GM23338 (cell line): ENCODE results near the gene LOXL4. TPM values are rescaled to one million over a fixed set of nuclear protein-coding genes. Genes with fewer than 3 reads are reported as not detected.

Experiments used
- ATAC-seq: fragments of 200-7000 bp; cut with Tn5 transposase; 3 replicates; pipeline ENCODE4 v1.9.1; 2020
- DNase-seq: peaks from one replicate; pipeline ENCODE4 v3.0.0-alpha.2; 2015; ENCODE audit warnings: low spot score
- H2AFZ ChIP-seq: fragments of 200-600 bp; sonication (generic); 2 replicates; pipeline ENCODE4 v1.8.0; 2016; ENCODE audit warnings: antibody characterized with exemption, mild to moderate bottlenecking, moderate library complexity
- H3F3A ChIP-seq: fragments of 200-600 bp; sonication (generic); replicated peaks from 2 replicates; pipeline ENCODE4 v1.8.0; 2017; ENCODE audit warnings: antibody characterized with exemption, mixed run types, low read depth
- H3K27ac ChIP-seq: fragments of 200-600 bp; sonication (generic); 2 replicates; pipeline ENCODE4 v1.6.1; 2016; ENCODE audit warnings: low read depth
- H3K27me3 ChIP-seq: fragments of 200-600 bp; sonication (generic); 2 replicates; pipeline ENCODE4 v1.8.0; 2016; ENCODE audit warnings: mild to moderate bottlenecking, mixed run types, moderate library complexity; ENCODE audit not compliant: insufficient read depth
- H3K36me3 ChIP-seq: fragments of 200-600 bp; sonication (generic); 2 replicates; pipeline ENCODE4 v1.8.0; 2016; ENCODE audit warnings: mild to moderate bottlenecking; ENCODE audit not compliant: insufficient read depth
- H3K4me1 ChIP-seq: fragments of 200-600 bp; sonication (generic); 2 replicates; pipeline ENCODE4 v1.8.0; 2016; ENCODE audit warnings: mild to moderate bottlenecking, moderate library complexity; ENCODE audit not compliant: insufficient read depth
- H3K4me2 ChIP-seq: fragments of 200-600 bp; sonication (generic); 2 replicates; pipeline ENCODE4 v1.7.1; 2017; ENCODE audit warnings: mixed run types
- H3K4me3 ChIP-seq: fragments of 200-600 bp; sonication (generic); 2 replicates; pipeline ENCODE4 v1.6.1; 2016; ENCODE audit warnings: mixed run types
- H3K79me2 ChIP-seq: fragments of 200-600 bp; sonication (generic); replicated peaks from 2 replicates; pipeline ENCODE4 v1.8.0; 2017; ENCODE audit warnings: mild to moderate bottlenecking; ENCODE audit not compliant: insufficient read depth
- H3K9me2 ChIP-seq: fragments of 200-600 bp; sonication (generic); 2 replicates; pipeline ENCODE4 v1.8.0; 2017; ENCODE audit not compliant: insufficient read depth
- H4K20me1 ChIP-seq: fragments of 200-600 bp; sonication (generic); replicated peaks from 2 replicates; pipeline ENCODE4 v1.8.0; 2017; ENCODE audit warnings: mild to moderate bottlenecking; ENCODE audit not compliant: insufficient read depth
- H3K27ac Mint-ChIP-seq: 2 replicates; pipeline ENCODE4 v1.8.0; 2020; ENCODE audit warnings: inconsistent platforms, mild to moderate bottlenecking, moderate library complexity, mixed read lengths
- H3K27me3 Mint-ChIP-seq: 3 replicates; pipeline ENCODE4 v1.8.0; 2022; ENCODE audit warnings: low read depth, mild to moderate bottlenecking, moderate library complexity, mixed read lengths, inconsistent platforms; ENCODE audit not compliant: insufficient read depth, poor library complexity
- H3K36me3 Mint-ChIP-seq: 3 replicates; pipeline ENCODE4 v1.8.0; 2021; ENCODE audit warnings: low read depth, mild to moderate bottlenecking, inconsistent platforms, moderate library complexity, mixed read lengths
- H3K4me1 Mint-ChIP-seq: 3 replicates; pipeline ENCODE4 v1.8.0; 2020; ENCODE audit warnings: mild to moderate bottlenecking, inconsistent platforms, mixed read lengths
- H3K4me3 Mint-ChIP-seq: 3 replicates; pipeline ENCODE4 v1.8.0; 2021; ENCODE audit warnings: moderate library complexity, mild to moderate bottlenecking, inconsistent platforms, mixed read lengths
- H3K9me3 Mint-ChIP-seq: 3 replicates; pipeline ENCODE4 v1.8.0; 2020; ENCODE audit warnings: moderate library complexity, mild to moderate bottlenecking, inconsistent platforms, mixed read lengths
- CREB1 ChIP-seq: fragments of 250-450 bp; sonication (Bioruptor Pico); IDR thresholded peaks from 2 replicates; pipeline ENCODE4 v1.5.0; 2020; ENCODE audit warnings: low read depth, mild to moderate bottlenecking, moderate library complexity
- EZH2 ChIP-seq: fragments of 200-600 bp; sonication (generic); IDR thresholded peaks from one replicate; pipeline ENCODE4 v1.8.0; 2017; ENCODE audit warnings: antibody characterized with exemption, mild to moderate bottlenecking, low read depth; ENCODE audit not compliant: unreplicated experiment
- EZH2phosphoT487 ChIP-seq: fragments of 200-600 bp; sonication (generic); IDR thresholded peaks from one replicate; pipeline ENCODE4 v1.8.1; 2018; ENCODE audit warnings: antibody characterized with exemption; ENCODE audit not compliant: unreplicated experiment
- JUNB ChIP-seq: IDR thresholded peaks from one replicate; pipeline ENCODE4 v1.6.1; 2016; ENCODE audit warnings: antibody characterized with exemption; ENCODE audit not compliant: unreplicated experiment
- NANOG ChIP-seq: IDR thresholded peaks from 2 replicates; pipeline ENCODE4 v1.6.1; 2016; ENCODE audit warnings: antibody characterized with exemption, borderline replicate concordance
- POLR2AphosphoS5 ChIP-seq: IDR thresholded peaks from 2 replicates; pipeline ENCODE4 v1.6.1; 2016; ENCODE audit warnings: antibody characterized with exemption, low read depth
- STAT1 ChIP-seq: IDR thresholded peaks from one replicate; pipeline ENCODE4 v1.6.1; 2016; ENCODE audit warnings: antibody characterized with exemption; ENCODE audit not compliant: unreplicated experiment
- ZNF114 ChIP-seq: fragments of 250-450 bp; sonication (Bioruptor Pico); IDR thresholded peaks from 2 replicates; pipeline ENCODE4 v1.5.0; 2020; ENCODE audit warnings: mild to moderate bottlenecking, moderate library complexity
- ZNF331 ChIP-seq: fragments of 250-450 bp; sonication (Bioruptor Pico); IDR thresholded peaks from 2 replicates; pipeline ENCODE4 v1.5.0; 2020; ENCODE audit warnings: low read depth, mild to moderate bottlenecking, moderate library complexity
- polyA plus RNA-seq: library from polyadenylated mRNA; unstranded; fragments of >200 nt; fragmentation: Nextera tagmentation; extraction: Ambion mirVana; gene quantifications from 2 replicates; pipeline ENCODE4 v1.2.1, GENCODE V29; 2016
- total RNA-seq: library from RNA; depleted of rRNA; stranded (reverse); fragments of >200 nt; shearing (Covaris generic); gene quantifications from 2 replicates; pipeline ENCODE4 v1.2.3, GENCODE V29; 2014
- TF ChIP-seq, protein P1 (sequence below): IDR thresholded peaks from one replicate; pipeline ENCODE4 v1.6.1; 2018; ENCODE audit warnings: antibody characterized with exemption; ENCODE audit not compliant: unreplicated experiment
- TF ChIP-seq, protein P2 (sequence below), 2 experiments: fragments of 200-600 bp in 1 of 2; sonication (generic) in 1 of 2; conservative IDR thresholded peaks; 2 replicates each; pipeline versions ENCODE4 v1.5.1 to v1.6.1; 2016 to 2017; ENCODE audit warnings: antibody characterized with exemption in 2 of 2, low read depth in 2 of 2, mild to moderate bottlenecking in 2 of 2, moderate library complexity in 1 of 2
- TF ChIP-seq, protein P3 (sequence below): IDR thresholded peaks from 2 replicates; pipeline ENCODE4 v1.6.1; 2016; ENCODE audit warnings: antibody characterized with exemption
- TF ChIP-seq, protein P4 (sequence below): fragments of 250-450 bp; sonication (Bioruptor Pico); IDR thresholded peaks from 2 replicates; pipeline ENCODE4 v1.5.0; 2020; ENCODE audit warnings: mild to moderate bottlenecking, moderate library complexity

Gene LOXL4
- total and polyA plus RNA-seq, 2 experiments from 2014 or later, result 0.21 to 0.38 TPM

DNA sequence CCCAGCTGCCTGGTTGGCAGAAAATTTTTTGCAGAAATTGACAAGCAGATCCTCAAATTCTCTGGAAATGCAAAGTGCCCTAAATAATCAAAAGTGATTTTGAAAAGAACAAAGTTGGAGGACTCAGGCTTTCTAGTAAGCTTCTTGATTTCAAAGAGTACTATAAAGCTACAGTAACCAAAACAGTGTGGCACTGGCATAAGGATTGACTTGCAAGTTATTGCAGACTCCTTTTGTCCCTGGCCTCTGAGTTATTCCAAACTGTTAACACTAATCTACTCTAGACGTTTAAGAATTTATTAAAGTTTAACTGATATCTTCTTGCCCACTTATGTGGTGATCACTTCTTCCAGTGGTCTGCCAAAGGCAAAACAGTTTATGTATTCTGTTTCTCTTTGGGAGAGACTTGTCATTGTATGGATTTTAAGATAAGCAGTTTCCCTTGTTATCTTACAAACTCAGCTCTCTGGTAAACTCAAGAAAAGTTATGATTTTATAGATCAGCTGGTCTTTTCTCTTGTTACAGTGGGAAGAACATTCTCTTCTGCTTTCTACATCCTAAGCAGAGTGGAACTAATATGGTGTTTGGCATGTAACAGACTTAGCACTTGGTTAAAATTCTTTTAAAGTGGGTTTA is 41.4 kb downstream of the LOXL4 start:
- DNase-seq (no peak), ATAC-seq (no peak)
- H4K20me1 ChIP-seq, result peaks cover 11% of the 10 kb centered on the region; the same call in 1 of the 2 replicates
- no peak overlapping the region for H2AFZ ChIP-seq
- H3K9me2 ChIP-seq, result no peaks in the 10 kb centered on the region
- Mint-ChIP-seq H3K36me3 (peaks cover 9% of the 10 kb centered on the region; the same call in 2 of the 3 replicates), H3K27me3 (peaks cover 2% of the 10 kb centered on the region), H3K27ac (no peak overlapping the region), H3K9me3 (peaks cover 9% of the 10 kb centered on the region; the same call in 1 of the 3 replicates), H3K4me3 (no peak overlapping the region), H3K4me1 (peaks cover 8% of the 10 kb centered on the region; the same call in 2 of the 3 replicates)
- H3K27me3 ChIP-seq, result no peaks in the 10 kb centered on the region
- H3K27ac ChIP-seq, result no peak overlapping the region
- no peak overlapping the region for H3K4me2 ChIP-seq
- TF ChIP-seq, protein P1, sequence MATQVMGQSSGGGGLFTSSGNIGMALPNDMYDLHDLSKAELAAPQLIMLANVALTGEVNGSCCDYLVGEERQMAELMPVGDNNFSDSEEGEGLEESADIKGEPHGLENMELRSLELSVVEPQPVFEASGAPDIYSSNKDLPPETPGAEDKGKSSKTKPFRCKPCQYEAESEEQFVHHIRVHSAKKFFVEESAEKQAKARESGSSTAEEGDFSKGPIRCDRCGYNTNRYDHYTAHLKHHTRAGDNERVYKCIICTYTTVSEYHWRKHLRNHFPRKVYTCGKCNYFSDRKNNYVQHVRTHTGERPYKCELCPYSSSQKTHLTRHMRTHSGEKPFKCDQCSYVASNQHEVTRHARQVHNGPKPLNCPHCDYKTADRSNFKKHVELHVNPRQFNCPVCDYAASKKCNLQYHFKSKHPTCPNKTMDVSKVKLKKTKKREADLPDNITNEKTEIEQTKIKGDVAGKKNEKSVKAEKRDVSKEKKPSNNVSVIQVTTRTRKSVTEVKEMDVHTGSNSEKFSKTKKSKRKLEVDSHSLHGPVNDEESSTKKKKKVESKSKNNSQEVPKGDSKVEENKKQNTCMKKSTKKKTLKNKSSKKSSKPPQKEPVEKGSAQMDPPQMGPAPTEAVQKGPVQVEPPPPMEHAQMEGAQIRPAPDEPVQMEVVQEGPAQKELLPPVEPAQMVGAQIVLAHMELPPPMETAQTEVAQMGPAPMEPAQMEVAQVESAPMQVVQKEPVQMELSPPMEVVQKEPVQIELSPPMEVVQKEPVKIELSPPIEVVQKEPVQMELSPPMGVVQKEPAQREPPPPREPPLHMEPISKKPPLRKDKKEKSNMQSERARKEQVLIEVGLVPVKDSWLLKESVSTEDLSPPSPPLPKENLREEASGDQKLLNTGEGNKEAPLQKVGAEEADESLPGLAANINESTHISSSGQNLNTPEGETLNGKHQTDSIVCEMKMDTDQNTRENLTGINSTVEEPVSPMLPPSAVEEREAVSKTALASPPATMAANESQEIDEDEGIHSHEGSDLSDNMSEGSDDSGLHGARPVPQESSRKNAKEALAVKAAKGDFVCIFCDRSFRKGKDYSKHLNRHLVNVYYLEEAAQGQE, result no peak
- TF ChIP-seq, protein P2, sequence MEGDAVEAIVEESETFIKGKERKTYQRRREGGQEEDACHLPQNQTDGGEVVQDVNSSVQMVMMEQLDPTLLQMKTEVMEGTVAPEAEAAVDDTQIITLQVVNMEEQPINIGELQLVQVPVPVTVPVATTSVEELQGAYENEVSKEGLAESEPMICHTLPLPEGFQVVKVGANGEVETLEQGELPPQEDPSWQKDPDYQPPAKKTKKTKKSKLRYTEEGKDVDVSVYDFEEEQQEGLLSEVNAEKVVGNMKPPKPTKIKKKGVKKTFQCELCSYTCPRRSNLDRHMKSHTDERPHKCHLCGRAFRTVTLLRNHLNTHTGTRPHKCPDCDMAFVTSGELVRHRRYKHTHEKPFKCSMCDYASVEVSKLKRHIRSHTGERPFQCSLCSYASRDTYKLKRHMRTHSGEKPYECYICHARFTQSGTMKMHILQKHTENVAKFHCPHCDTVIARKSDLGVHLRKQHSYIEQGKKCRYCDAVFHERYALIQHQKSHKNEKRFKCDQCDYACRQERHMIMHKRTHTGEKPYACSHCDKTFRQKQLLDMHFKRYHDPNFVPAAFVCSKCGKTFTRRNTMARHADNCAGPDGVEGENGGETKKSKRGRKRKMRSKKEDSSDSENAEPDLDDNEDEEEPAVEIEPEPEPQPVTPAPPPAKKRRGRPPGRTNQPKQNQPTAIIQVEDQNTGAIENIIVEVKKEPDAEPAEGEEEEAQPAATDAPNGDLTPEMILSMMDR (conservative IDR thresholded peaks at IDR 0.05; ENCODE audit: low read depth in 2 of 2), result no peak
- no peak for TF ChIP-seq JUNB
- TF ChIP-seq CREB1 (CRISPR knock-in tag), result no peak
- TF ChIP-seq STAT1, result no peak
- no peak for TF ChIP-seq EZH2
- TF ChIP-seq POLR2AphosphoS5, result no peak
- TF ChIP-seq EZH2phosphoT487, result no peak
- TF ChIP-seq ZNF331 (CRISPR knock-in tag), result no peak
- TF ChIP-seq ZNF114, result no peak
- no peak for TF ChIP-seq NANOG
- TF ChIP-seq, protein P3, sequence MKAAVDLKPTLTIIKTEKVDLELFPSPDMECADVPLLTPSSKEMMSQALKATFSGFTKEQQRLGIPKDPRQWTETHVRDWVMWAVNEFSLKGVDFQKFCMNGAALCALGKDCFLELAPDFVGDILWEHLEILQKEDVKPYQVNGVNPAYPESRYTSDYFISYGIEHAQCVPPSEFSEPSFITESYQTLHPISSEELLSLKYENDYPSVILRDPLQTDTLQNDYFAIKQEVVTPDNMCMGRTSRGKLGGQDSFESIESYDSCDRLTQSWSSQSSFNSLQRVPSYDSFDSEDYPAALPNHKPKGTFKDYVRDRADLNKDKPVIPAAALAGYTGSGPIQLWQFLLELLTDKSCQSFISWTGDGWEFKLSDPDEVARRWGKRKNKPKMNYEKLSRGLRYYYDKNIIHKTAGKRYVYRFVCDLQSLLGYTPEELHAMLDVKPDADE, result no peak
- TF ChIP-seq, protein P4, sequence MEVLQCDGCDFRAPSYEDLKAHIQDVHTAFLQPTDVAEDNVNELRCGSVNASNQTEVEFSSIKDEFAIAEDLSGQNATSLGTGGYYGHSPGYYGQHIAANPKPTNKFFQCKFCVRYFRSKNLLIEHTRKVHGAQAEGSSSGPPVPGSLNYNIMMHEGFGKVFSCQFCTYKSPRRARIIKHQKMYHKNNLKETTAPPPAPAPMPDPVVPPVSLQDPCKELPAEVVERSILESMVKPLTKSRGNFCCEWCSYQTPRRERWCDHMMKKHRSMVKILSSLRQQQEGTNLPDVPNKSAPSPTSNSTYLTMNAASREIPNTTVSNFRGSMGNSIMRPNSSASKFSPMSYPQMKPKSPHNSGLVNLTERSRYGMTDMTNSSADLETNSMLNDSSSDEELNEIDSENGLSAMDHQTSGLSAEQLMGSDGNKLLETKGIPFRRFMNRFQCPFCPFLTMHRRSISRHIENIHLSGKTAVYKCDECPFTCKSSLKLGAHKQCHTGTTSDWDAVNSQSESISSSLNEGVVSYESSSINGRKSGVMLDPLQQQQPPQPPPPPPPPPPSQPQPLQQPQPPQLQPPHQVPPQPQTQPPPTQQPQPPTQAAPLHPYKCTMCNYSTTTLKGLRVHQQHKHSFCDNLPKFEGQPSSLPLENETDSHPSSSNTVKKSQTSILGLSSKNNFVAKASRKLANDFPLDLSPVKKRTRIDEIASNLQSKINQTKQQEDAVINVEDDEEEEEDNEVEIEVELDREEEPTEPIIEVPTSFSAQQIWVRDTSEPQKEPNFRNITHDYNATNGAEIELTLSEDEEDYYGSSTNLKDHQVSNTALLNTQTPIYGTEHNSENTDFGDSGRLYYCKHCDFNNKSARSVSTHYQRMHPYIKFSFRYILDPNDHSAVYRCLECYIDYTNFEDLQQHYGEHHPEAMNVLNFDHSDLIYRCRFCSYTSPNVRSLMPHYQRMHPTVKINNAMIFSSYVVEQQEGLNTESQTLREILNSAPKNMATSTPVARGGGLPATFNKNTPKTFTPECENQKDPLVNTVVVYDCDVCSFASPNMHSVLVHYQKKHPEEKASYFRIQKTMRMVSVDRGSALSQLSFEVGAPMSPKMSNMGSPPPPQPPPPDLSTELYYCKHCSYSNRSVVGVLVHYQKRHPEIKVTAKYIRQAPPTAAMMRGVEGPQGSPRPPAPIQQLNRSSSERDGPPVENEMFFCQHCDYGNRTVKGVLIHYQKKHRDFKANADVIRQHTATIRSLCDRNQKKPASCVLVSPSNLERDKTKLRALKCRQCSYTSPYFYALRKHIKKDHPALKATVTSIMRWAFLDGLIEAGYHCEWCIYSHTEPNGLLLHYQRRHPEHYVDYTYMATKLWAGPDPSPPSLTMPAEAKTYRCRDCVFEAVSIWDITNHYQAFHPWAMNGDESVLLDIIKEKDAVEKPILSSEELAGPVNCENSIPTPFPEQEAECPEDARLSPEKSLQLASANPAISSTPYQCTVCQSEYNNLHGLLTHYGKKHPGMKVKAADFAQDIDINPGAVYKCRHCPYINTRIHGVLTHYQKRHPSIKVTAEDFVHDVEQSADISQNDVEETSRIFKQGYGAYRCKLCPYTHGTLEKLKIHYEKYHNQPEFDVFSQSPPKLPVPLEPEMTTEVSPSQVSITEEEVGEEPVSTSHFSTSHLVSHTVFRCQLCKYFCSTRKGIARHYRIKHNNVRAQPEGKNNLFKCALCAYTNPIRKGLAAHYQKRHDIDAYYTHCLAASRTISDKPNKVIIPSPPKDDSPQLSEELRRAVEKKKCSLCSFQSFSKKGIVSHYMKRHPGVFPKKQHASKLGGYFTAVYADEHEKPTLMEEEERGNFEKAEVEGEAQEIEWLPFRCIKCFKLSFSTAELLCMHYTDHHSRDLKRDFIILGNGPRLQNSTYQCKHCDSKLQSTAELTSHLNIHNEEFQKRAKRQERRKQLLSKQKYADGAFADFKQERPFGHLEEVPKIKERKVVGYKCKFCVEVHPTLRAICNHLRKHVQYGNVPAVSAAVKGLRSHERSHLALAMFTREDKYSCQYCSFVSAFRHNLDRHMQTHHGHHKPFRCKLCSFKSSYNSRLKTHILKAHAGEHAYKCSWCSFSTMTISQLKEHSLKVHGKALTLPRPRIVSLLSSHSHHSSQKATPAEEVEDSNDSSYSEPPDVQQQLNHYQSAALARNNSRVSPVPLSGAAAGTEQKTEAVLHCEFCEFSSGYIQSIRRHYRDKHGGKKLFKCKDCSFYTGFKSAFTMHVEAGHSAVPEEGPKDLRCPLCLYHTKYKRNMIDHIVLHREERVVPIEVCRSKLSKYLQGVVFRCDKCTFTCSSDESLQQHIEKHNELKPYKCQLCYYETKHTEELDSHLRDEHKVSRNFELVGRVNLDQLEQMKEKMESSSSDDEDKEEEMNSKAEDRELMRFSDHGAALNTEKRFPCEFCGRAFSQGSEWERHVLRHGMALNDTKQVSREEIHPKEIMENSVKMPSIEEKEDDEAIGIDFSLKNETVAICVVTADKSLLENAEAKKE (CRISPR knock-in tag), result no peak
- H3K36me3 ChIP-seq, result no peaks in the 10 kb centered on the region
- peaks cover 36% of the 10 kb centered on the region for H3K79me2 ChIP-seq
- H3F3A ChIP-seq, result no peaks in the 10 kb centered on the region
- no peaks in the 10 kb centered on the region for H3K4me1 ChIP-seq
- no peak overlapping the region for H3K4me3 ChIP-seq
